Adipocyte (in vitro differentiated cells): Measurements from ENCODE around the gene SH3BP2.

Experiments
- DNase-seq: peaks from one replicate; pipeline ENCODE4 v3.0.0-alpha.2; 2015; ENCODE audit warnings: low read depth
- H3K27me3 ChIP-seq: replicated peaks from 2 replicates; pipeline ENCODE4 v1.7.0; 2013; ENCODE audit warnings: mild to moderate bottlenecking, low read length, moderate library complexity; ENCODE audit not compliant: control insufficient read depth, insufficient read depth
- H3K36me3 ChIP-seq: 2 replicates; pipeline ENCODE4 v1.7.0; 2013; ENCODE audit warnings: low read length, mild to moderate bottlenecking, moderate library complexity; ENCODE audit not compliant: control insufficient read depth, insufficient read depth, severe bottlenecking
- H3K4me1 ChIP-seq: 2 replicates; pipeline ENCODE4 v1.7.0; 2013; ENCODE audit warnings: mild to moderate bottlenecking, low read length, moderate library complexity; ENCODE audit not compliant: control insufficient read depth, insufficient read depth
- H3K4me3 ChIP-seq: 2 replicates; pipeline ENCODE4 v1.7.0; 2013; ENCODE audit warnings: mild to moderate bottlenecking, low read length, moderate library complexity
- H3K9ac ChIP-seq: 2 replicates; pipeline ENCODE4 v1.7.0; 2013; ENCODE audit warnings: mild to moderate bottlenecking, low read length, moderate library complexity
- H3K9me3 ChIP-seq: 2 replicates; pipeline ENCODE4 v1.7.0; 2013; ENCODE audit warnings: mild to moderate bottlenecking, low read length, moderate library complexity; ENCODE audit not compliant: control insufficient read depth

SH3BP2 gene

DNA sequence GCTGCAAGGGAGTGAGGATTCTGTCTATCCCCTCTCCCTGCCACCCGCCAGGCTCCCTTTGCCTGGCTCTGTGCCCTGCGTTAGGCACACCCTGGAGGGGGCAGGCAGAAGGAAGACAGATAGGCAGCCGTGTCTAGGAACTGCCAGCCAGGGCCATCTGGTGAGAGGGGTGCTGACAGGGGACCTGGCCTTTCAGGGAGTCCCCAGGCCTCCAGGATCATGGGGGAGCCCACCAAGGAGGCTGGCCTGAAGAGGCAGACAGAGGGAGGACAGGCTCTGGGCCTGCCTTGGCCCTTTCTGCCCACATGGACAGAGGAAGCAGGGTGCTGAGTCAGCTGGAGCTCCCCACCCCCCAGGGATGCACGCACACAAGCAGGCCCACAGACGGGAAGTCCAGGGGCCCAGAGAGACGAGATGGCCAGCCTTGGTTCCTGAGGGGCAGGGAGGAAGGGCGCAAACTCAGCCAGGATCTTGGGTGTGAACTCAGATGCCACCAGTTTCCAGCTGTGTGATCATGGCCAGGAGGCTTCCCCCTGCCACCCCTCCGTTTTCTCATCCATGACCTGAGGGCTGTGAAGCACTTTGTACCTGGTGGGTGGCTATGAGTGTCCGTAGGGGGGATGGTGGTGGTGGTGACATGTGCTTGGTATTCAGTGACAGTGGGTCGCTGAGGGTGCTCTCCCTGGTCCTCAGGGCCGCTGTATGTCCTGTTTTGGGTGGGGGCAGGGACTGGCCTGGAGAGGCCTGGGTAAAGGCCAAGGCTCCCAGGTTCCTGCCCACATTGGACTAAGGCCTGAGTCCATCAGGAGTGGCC lies 1.8 kb downstream of the SH3BP2 start:
- Histone ChIP-seq H3K9me3 (no peaks in the 10 kb centered on the region), H3K4me1 (peaks cover 33% of the 10 kb centered on the region), H3K27me3 (no peaks in the 10 kb centered on the region), H3K36me3 (peaks cover 5% of the 10 kb centered on the region), H3K4me3 (peak overlapping the region; percentile 82), H3K9ac (peak overlapping the region; percentile 82)
- DNase-seq = peak; percentile 73

DNA sequence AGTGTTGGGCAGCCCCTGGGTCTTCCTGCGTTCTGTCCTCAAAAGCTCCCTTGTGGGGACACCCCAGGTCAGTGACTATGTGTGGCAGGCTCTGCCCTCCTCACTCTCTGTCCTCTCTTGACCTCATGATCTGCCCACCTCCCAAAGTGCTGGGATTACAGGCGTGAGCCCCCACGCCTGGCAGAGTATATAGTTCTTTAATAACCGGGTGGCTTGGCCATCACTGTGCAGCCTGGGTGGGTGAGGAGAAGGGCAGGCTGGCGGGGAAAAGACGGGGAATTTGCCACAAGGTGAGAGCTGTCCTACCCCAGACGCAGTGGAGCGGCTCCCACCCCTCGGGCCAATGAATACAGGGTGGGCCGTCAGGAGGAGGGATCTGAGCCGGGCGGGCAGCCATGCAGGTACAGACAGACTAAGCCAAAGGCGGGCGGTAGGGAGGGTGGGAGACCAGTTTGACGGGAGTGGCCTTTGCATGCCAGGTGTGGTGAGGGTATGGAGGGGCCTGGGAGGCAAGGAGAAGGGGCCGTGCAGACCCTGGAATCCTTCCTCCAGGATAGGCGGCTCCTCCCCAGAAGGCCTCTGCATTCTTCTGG lies 2.5 kb downstream of the SH3BP2 start:
- Histone ChIP-seq H3K36me3 (peaks cover 5% of the 10 kb centered on the region), H3K27me3 (no peaks in the 10 kb centered on the region), H3K4me3 (peak overlapping the region; percentile 82), H3K9ac (peak overlapping the region; percentile 82), H3K9me3 (no peaks in the 10 kb centered on the region), H3K4me1 (peaks cover 38% of the 10 kb centered on the region)
- no peak for DNase-seq

DNA sequence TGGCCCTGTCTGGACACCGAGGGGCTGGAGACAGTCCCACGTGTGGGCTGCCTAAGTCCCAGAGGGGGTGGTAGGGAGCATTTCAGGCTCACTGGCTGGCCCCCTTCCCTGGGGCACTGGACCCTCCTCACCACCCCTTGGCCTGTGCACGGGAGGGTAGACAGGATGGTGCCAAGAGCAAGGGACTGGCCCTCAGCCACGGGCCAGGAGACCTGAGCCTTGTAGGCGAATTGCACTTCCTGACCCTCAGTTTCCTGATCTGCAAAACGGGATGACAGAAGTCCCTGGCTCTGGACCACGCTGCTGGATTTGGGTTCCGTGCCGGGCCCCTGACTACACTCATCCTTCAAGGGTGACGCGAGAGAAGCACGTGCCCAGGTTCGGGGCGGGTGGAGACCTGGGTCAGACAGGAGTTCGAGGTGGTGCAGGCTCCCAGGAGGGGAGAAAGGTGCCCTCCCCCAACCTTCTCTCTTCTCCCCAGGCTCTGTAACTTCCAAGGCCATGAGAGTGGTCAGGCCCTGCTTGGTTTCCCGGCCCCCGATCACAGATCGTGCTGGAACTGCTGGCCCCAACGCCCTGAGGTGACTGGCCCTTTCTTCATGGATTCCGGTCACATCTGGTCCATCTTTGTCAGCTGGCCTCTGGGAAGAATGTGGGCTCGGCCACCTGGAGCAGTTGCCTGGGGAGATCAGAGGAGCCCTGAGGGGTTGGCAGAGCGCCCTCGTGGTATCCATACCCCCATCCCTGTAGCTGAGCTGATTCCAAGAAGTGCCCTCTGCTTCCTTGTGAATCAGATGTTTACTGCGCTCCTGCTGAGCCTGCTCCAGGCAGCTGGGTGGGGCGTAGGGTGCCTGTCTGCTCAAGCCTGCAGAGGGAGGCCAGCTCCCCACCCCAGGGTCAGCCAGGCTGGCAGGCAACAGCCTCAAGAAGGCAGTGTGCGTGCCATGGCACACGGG lies 3.3 kb downstream of the SH3BP2 start:
- Histone ChIP-seq H3K9ac (no peak overlapping the region), H3K9me3 (no peaks in the 10 kb centered on the region), H3K4me3 (no peak overlapping the region), H3K27me3 (no peaks in the 10 kb centered on the region), H3K4me1 (peaks cover 46% of the 10 kb centered on the region), H3K36me3 (peaks cover 5% of the 10 kb centered on the region)
- peak; percentile 68 for DNase-seq

DNA sequence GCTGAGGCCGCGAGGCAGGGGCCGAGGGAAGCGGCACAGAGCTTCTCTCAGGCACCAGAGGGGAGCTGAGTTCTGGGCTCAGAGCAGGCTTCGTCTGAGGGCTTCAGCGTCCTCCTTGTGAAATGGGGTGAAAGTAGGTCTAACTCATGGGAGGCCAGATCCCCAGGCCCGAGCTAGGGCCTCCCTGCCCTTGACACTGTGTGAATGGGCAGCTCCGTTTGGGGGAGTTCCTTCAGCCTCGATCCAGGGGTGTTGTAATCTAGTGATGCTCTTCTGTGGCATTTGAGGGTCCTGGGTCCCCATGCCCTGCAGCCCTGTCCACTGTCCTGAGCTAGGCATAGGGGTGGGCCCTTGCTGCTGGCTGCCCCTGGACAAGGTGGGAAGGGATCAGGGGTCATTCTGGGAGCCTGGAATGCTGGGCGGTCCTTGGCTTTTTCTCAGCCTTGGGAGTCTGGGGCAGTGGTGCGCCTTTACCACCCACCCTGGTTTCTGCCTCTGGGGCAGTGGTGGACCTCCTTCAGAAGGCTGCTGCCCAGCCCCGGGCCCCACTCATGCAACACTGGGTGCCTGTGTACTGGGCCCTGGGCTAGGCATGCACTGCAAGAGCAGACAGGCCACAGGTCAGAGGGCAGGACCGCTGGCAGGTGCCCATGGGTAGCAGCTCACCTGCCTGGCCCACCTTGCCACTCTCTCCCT lies 4.1 kb downstream of the SH3BP2 start:
- Histone ChIP-seq H3K9me3 (no peaks in the 10 kb centered on the region), H3K36me3 (peaks cover 5% of the 10 kb centered on the region), H3K9ac (no peak overlapping the region), H3K27me3 (no peaks in the 10 kb centered on the region), H3K4me1 (peaks cover 54% of the 10 kb centered on the region), H3K4me3 (no peak overlapping the region)
- DNase-seq = no peak

DNA sequence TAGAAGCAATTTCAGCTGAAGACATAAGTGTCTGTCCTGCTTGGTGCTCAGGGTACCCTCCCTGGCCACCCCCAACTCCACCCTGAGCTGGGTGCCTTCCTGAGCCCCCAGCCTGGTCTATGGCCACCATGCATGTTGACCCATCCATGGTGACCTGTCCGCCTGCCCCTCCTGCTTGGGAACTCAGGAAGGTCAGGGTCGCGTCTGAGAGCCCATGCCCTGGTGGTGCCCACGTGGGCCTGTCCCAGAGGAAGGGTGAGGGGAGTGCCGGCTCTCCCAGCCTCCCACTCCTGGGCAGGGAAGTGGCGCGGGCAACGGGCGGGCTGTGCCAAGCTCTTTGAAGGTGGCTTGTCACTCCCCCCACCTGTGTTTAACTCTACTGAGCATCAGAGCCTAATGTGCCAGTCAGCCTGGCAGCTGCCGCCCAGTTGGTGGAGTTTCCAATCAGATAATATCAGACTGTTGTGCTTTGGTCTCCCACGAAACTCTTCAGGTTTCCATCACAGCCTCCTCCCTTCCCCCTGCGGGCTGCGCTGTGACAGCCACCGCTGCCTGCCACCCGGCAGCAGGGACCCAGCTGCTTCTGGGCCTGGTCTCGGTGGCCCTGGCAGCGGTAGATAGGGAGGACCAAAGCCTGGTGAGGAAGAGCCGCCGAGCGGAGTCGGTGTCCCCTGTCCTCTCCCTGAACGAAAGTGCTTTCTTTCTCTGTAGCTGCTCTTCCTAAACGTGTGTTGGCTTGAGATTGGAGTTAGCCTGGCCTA lies 4.8 kb downstream of the SH3BP2 start:
- Histone ChIP-seq H3K9ac (no peak overlapping the region), H3K27me3 (no peaks in the 10 kb centered on the region), H3K9me3 (no peaks in the 10 kb centered on the region), H3K36me3 (peaks cover 5% of the 10 kb centered on the region), H3K4me3 (no peak overlapping the region), H3K4me1 (peaks cover 58% of the 10 kb centered on the region)
- no peak for DNase-seq

DNA sequence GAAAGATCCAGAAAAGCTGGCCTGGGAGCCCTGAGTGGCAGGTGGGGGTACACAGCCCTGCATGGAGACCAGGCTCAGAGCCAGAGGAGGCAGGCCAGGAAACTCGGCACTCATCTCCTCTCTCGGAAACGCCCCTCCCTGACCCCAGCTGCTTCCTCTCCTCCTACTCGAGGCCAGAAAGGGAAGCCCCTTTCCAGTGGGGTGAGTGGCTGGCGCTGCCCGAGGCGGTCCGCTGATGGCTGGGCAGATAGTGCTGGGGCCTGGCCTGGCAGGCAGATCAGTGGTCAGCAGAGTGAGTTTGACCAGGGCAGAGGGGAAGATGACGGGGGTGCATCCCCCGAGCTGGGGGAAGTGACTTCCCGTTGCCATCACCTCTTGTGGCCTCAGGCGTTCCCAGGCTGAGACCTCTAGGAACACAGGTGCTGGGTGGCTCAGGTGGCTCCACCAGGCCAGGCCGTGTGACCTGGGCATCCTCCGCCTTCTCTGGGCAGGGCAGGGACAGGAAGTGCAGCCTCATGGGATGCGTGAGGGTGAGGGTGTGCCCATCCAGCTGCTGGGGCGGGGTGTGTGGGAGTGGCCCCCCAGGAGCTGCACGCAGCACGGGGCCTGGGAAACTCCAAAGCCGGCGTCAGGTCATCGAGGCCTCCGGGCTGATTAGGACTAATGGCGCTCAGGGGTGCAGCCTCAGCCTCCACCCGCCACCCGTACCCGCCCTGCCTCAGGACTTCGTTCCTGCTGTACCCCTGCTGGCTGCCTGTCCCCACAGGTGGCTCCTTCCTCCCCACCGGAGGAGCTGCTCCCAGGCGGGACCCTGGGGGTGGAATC lies 5.7 kb downstream of the SH3BP2 start:
- peaks cover 5% of the 10 kb centered on the region for H3K36me3 ChIP-seq
- H3K9me3 ChIP-seq = no peaks in the 10 kb centered on the region
- no peaks in the 10 kb centered on the region for H3K27me3 ChIP-seq
- no peak overlapping the region for H3K9ac ChIP-seq
- no peak for DNase-seq
- H3K4me3 ChIP-seq = no peak overlapping the region
- peaks cover 66% of the 10 kb centered on the region for H3K4me1 ChIP-seq

DNA sequence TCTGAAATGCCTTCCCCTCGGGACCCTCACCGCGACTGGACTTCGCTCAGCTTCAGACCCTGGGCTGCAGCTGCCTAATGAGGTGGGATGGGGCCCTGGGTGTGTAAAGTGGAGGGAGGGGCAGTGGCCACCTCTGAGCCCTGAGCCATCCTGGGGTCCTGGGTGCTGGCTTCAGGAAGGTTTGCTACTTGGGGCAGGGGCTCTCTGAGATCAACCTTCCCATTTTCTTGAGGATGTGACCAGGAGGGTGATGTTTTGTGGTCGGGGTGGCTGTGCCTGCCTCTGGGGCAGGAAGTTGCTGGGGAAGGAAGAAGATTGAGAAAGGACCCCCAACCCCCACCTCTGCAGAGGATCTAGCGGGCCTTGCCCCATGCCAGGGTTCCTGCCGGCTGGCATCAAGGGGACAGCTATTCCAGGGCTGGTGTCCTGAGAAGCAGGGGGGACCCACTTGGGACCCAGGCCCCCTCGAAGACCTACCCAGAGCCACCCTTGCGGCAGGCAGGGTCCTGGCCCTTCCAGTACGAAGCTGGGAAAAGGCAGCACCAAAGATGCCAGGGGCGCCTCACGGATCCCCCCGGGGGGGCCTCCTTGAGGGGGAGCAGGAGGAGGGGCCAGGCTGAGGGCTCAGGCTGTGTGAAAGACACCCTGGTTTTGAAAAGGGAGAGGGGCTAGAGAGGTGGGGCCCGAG lies 6.5 kb downstream of the SH3BP2 start:
- H3K4me1 ChIP-seq = peaks cover 66% of the 10 kb centered on the region
- no peak for DNase-seq
- H3K9ac ChIP-seq = peak overlapping the region; percentile 45

DNA sequence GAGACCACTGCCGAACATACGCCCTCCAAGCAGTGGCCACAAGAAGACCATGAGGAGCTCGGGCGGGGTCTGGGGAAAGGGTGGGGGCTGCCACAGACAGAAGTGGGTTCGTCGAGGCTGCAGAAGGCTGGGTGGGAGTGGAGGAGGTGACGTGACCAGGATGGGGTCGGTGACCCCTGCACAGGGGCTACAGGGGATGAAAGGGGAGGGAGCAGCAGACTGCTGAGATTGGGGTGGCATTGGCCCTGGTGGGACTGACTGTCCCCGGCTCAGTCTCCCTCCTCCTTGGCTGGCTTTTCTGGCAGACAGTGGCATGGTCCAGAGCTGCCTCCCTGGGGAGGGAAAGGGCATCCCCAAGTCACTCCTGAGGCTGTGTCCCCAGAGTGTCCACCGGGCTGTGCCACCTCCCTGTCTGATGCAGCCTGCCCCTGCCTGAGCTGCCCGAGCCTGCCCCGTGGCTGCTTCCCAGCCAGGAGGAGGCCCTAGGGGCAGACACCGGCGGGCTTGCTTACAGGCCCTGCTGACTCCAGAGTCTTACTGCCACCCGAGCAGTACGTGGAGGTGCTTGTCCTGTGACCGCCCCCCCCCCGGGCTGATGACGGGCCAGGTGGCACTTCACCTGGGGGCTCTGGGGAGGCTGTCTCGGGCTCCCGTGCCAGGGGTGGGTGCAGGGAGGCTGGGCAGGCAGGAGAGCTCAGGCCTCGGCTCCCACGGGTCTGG lies 7.2 kb downstream of the SH3BP2 start:
- Histone ChIP-seq H3K9ac (peak overlapping the region; percentile 88), H3K36me3 (peaks cover 5% of the 10 kb centered on the region), H3K9me3 (no peaks in the 10 kb centered on the region), H3K4me1 (peaks cover 64% of the 10 kb centered on the region), H3K27me3 (no peaks in the 10 kb centered on the region), H3K4me3 (peak overlapping the region; percentile 60)
- no peak for DNase-seq

More for the DNA sequence above, 6.5 kb downstream of the SH3BP2 start:
- Histone ChIP-seq H3K9me3 (no peaks in the 10 kb centered on the region), H3K27me3 (no peaks in the 10 kb centered on the region), H3K4me3 (no peak overlapping the region), H3K36me3 (peaks cover 5% of the 10 kb centered on the region)
